Measurements from ENCODE around the gene SORD.
"Not testable (repeated sequence)": the region's sequence is repeated elsewhere in the genome, so short reads cannot be mapped to it uniquely, and the experiment has no call there.

The SORD gene

GRCh38 chr15:45034600-45035375, 11.8 kb downstream of the SORD start:
- H3K27me3 Mint-ChIP-seq, H3K4me3 Mint-ChIP-seq, DNase-seq, H3K27ac Mint-ChIP-seq, H3K9me3 Mint-ChIP-seq: not testable (repeated sequence)
- Mint-ChIP-seq H3K4me1 (ENCODE audit: low read depth) (peaks cover 19% of the 10 kb centered on the region), H3K36me3 (ENCODE audit: low read depth) (peaks cover 30% of the 10 kb centered on the region)

- Mint-ChIP-seq H3K36me3 (ENCODE audit: low read depth) (peaks cover 29% of the 10 kb centered on the region), H3K4me1 (ENCODE audit: low read depth) (peaks cover 19% of the 10 kb centered on the region)
- not testable (repeated sequence) for H3K4me3 Mint-ChIP-seq, H3K27ac Mint-ChIP-seq, H3K27me3 Mint-ChIP-seq, H3K9me3 Mint-ChIP-seq
- peak; percentile 76 for DNase-seq
These were observed 14.1 kb downstream of the SORD start for GRCh38 chr15:45036812-45037781.

DNA sequence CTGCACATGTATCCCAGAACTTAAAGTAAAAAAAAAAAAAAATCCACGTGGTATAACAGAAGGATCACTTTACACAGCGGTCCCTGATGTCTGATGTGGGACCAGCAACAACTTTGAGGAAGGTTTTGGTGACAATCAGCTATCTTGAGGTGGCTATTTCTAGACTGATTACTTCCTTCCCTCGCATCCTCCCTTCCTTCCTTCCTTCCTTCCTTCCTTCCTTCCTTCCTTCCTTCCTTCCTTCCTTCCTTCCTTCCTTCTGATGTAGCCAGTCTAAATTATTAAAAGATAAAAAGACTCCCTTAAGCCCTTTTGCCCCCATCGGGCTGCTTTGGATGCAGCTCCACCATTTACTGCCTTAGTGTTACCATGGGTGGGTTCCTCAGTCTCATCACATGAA, 14.9 kb downstream of the SORD start:
- no peaks in the 10 kb centered on the region for H3K27me3 Mint-ChIP-seq
- no peak for DNase-seq

DNA sequence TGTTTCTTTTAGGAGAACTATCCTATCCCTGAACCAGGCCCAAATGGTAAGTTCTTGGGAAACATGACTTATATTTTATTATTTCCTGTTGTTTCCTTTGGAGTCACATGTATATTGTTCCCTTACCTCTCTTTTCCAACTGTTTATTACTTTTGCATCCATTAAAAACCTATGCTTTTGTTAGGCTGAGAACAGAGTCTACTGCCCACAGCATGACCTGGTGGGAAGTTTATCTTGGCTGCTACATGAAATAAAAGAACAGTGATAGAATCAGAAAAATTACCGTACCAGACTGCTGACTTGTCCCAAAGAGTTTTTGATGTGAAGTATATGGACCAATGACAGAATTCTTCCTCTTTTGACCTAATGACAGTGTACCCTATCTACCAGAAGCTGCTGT, 17.4 kb downstream of the SORD start:
- Mint-ChIP-seq H3K36me3 (ENCODE audit: low read depth) (peaks cover 35% of the 10 kb centered on the region), H3K4me1 (ENCODE audit: low read depth) (peaks cover 16% of the 10 kb centered on the region)
- H3K27me3 Mint-ChIP-seq, H3K27ac Mint-ChIP-seq, DNase-seq, H3K9me3 Mint-ChIP-seq, H3K4me3 Mint-ChIP-seq: not testable (repeated sequence)

More for the DNA sequence above, 14.9 kb downstream of the SORD start:
- peaks cover 19% of the 10 kb centered on the region for H3K4me1 Mint-ChIP-seq (ENCODE audit: low read depth)
- H3K27ac Mint-ChIP-seq = no peak overlapping the region
- H3K9me3 Mint-ChIP-seq = no peaks in the 10 kb centered on the region
- H3K4me3 Mint-ChIP-seq = no peak overlapping the region
- peaks cover 30% of the 10 kb centered on the region for H3K36me3 Mint-ChIP-seq (ENCODE audit: low read depth)

DNA sequence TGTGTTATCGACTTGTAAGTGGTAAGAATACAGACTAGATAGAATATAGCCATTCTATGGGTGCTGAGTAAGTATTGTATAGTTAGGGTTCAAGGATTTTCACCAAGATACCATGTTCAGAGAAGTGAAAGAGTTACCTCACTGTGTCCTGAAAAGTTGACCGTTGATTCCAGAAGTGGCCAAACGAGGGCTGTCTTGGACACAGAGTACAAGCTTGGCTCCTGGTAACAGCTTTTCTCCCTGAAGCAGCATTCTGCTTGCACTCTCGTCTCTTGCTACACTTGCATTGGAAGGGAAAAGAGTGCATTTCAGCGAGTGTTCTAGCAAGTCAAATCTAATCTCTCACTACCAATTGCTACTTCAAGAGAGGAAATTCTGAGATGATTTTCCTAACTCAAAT, 18.5 kb downstream of the SORD start:
- DNase-seq, H3K4me3 Mint-ChIP-seq, H3K27me3 Mint-ChIP-seq: not testable (repeated sequence)

DNA sequence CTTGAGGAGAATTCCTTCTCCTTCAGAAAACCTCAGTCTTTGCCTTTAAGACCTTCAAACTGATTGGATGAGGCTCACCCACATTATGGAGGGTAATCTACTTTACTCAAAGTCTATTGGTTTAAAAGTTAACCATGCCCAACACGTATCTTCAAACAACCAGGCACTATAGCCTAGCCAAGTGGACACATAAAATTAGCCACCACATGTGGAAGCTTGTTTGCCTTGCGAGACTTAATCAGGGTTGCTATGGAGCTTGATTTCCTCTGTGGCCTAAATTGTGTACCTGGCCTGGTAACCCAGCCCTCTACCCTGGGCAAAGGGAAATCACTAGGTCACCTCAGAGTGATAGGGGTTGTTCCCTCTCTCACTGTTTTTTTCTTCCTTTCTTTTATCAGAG, 19.9 kb downstream of the SORD start:
- not testable (repeated sequence) for H3K4me1 Mint-ChIP-seq (ENCODE audit: low read depth); DNase-seq; H3K9me3 Mint-ChIP-seq; H3K27ac Mint-ChIP-seq; H3K27me3 Mint-ChIP-seq; H3K4me3 Mint-ChIP-seq
- peaks cover 38% of the 10 kb centered on the region for H3K36me3 Mint-ChIP-seq (ENCODE audit: low read depth)

More for the DNA sequence above, 18.5 kb downstream of the SORD start:
- H3K36me3 Mint-ChIP-seq (ENCODE audit: low read depth) = peaks cover 30% of the 10 kb centered on the region
- not testable (repeated sequence) for H3K27ac Mint-ChIP-seq; H3K4me1 Mint-ChIP-seq (ENCODE audit: low read depth); H3K9me3 Mint-ChIP-seq

DNA sequence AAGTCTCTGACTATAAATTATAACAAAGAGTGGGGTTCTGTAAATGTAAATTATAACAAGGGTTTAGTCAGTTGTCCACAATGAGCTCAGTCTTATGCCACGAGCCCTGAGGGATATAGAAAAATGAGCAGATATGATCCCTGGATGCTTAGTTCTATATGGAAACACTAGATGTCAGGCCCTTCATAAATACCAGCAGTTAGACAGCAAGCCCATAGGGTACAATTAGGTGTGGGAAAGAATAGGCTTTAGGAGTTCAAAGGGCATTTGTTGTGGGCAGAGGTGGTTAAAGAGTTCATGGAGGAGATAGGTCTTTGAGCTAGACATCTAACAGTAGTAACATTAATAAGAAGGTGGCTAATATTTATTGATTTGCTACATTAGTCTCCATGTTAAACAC, 21.3 kb downstream of the SORD start:
- not testable (repeated sequence) for H3K9me3 Mint-ChIP-seq; DNase-seq; H3K4me3 Mint-ChIP-seq; H3K27ac Mint-ChIP-seq; H3K4me1 Mint-ChIP-seq (ENCODE audit: low read depth); H3K27me3 Mint-ChIP-seq
- H3K36me3 Mint-ChIP-seq (ENCODE audit: low read depth) = peaks cover 52% of the 10 kb centered on the region

DNA sequence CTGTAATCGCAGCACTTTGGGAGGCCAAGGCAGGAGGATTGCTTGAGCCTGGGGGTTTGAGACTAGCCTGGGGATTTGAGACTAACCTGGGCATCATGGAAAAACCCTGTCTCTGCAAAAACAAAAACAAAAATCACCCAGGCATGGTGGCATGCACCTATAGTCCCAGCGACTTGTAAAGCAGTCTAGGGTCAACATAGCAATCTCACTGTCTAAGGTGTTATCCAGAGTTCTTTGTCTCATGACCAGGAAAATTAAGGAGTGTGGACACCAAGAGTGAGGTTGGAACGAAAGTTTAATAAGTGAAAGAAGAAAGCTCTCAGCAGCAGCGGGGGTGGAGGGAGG, 25.4 kb downstream of the SORD start:
- peaks cover 79% of the 10 kb centered on the region for H3K36me3 Mint-ChIP-seq (ENCODE audit: low read depth)
- H3K27me3 Mint-ChIP-seq; H3K4me3 Mint-ChIP-seq; H3K4me1 Mint-ChIP-seq (ENCODE audit: low read depth); H3K27ac Mint-ChIP-seq; DNase-seq: not testable (repeated sequence)
- H3K9me3 Mint-ChIP-seq = peaks cover 19% of the 10 kb centered on the region

- H3K4me3 Mint-ChIP-seq = no peak overlapping the region
- no peaks in the 10 kb centered on the region for H3K27me3 Mint-ChIP-seq
- H3K27ac Mint-ChIP-seq = no peak overlapping the region
- DNase-seq = no peak
- no peaks in the 10 kb centered on the region for H3K4me1 Mint-ChIP-seq (ENCODE audit: low read depth)
- H3K36me3 Mint-ChIP-seq (ENCODE audit: low read depth) = peaks cover 79% of the 10 kb centered on the region
- H3K9me3 Mint-ChIP-seq = peaks cover 19% of the 10 kb centered on the region
These were observed 26.0 kb downstream of the SORD start for GRCh38 chr15:45048794-45049631.

GRCh38 chr15:45050587-45050986, 27.6 kb downstream of the SORD start:
- H3K27me3 Mint-ChIP-seq = no peaks in the 10 kb centered on the region
- DNase-seq = no peak
- no peak overlapping the region for H3K27ac Mint-ChIP-seq
- H3K36me3 Mint-ChIP-seq (ENCODE audit: low read depth) = peaks cover 71% of the 10 kb centered on the region
- H3K4me1 Mint-ChIP-seq (ENCODE audit: low read depth) = no peaks in the 10 kb centered on the region
- peaks cover 19% of the 10 kb centered on the region for H3K9me3 Mint-ChIP-seq
- H3K4me3 Mint-ChIP-seq = no peak overlapping the region

DNA sequence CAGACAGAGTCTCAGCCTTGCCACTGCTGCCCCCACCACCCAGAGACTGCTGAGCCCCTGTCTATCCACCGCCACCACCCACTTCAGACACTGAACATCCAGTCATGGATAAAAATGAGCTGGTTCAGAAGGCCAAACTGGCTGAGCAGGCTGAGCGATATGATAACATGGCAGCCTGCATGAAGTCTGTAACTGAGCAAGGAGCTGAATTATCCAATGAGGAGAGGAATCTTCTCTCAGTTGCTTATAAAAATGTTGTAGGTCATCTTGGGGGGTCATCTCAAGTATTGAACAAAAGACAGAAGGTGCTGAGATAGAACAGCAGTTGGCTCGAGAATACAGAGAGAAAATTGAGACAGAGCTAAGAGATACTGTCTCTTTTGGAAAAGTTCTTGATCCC, 29.7 kb downstream of the SORD start:
- Mint-ChIP-seq H3K36me3 (ENCODE audit: low read depth) (peaks cover 67% of the 10 kb centered on the region), H3K9me3 (peaks cover 19% of the 10 kb centered on the region)
- not testable (repeated sequence) for H3K27ac Mint-ChIP-seq; DNase-seq; H3K27me3 Mint-ChIP-seq; H3K4me1 Mint-ChIP-seq (ENCODE audit: low read depth); H3K4me3 Mint-ChIP-seq

GRCh38 chr15:45058690-45059675, 36.0 kb downstream of the SORD start:
- DNase-seq; H3K4me1 Mint-ChIP-seq (ENCODE audit: low read depth); H3K4me3 Mint-ChIP-seq; H3K27me3 Mint-ChIP-seq; H3K9me3 Mint-ChIP-seq; H3K27ac Mint-ChIP-seq: not testable (repeated sequence)
- peaks cover 48% of the 10 kb centered on the region for H3K36me3 Mint-ChIP-seq (ENCODE audit: low read depth)

DNA sequence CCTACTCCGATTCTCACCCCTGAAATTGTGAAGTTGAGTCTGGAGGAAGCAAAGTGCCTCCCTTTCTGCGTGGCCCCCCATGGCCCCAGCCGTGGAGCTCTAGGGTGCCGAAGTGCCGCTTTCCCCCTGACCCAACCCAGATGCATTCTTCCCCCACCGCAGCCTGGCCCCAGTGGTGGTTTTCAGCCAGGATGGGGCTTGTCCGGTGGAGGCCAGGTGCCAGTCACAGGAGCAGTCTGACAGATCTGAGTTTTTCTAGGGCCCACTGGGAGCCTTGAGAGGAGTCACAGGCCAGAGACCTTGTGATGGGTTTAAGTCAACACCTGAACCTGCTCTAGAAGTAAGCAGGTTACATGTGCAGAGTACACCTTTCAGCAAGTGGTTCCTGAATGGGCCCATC, 39.3 kb downstream of the SORD start:
- H3K9me3 Mint-ChIP-seq; DNase-seq; H3K27ac Mint-ChIP-seq; H3K4me1 Mint-ChIP-seq (ENCODE audit: low read depth); H3K27me3 Mint-ChIP-seq; H3K4me3 Mint-ChIP-seq: not testable (repeated sequence)
- peaks cover 54% of the 10 kb centered on the region for H3K36me3 Mint-ChIP-seq (ENCODE audit: low read depth)

Measured in activated T-cell treated with anti-CD3 and anti-CD28 coated beads, Interleukin-2, amount 50 U/mL, for 24 hours (primary cell).